ENCODE measurements around the gene OXSR1. TPM values are rescaled to one million over a fixed set of nuclear protein-coding genes. Genes with fewer than 3 reads are reported as not detected.

The OXSR1 gene
- total RNA-seq, 2 donors from 2014 or later, result 21.2 to 32.7 TPM

DNA sequence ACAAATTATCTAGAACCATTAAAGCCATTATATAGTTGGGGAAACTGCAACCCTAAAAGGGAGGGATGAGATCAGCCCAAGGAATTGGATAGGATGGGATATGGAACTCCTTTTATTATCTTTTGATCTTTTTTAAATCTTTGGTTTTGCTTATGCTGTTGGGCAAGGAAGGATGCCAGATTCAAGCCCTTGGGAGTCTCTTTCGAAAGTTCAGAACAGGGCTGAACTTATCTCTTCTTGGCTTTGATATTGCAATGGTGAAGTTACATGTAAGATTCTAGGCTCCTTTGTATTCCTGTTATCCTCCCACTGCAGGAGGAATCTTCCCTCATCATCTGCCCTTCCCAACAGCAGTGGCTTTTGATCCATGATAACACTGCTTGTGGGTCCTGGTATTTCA is 90.3 kb downstream of the OXSR1 start:
- intact Hi-C loops (cut with DNase I), result no loop called here
- Histone ChIP-seq H3K36me3 (peaks cover 0 to 6% of the 10 kb centered on the region in 2 donors), H3K4me1 (replicated peaks) (no peaks in the 10 kb centered on the region), H3K9me3 (no peaks in the 10 kb centered on the region), H3K4me3 (no peak overlapping the region), H3K27me3 (replicated peaks; ENCODE audit: insufficient read depth) (no peaks in the 10 kb centered on the region), H3K27ac (no peak overlapping the region)
- 83% methylated on average over 1 of the region's 1 CpG for WGBS
- no peak for DNase-seq (ENCODE audit: low spot score)
- TF ChIP-seq POLR2AphosphoS5 (IDR thresholded peaks at IDR 0.05) (no peak), POLR2A (IDR thresholded peaks at IDR 0.05) (no peak)
- TF ChIP-seq, protein P1, sequence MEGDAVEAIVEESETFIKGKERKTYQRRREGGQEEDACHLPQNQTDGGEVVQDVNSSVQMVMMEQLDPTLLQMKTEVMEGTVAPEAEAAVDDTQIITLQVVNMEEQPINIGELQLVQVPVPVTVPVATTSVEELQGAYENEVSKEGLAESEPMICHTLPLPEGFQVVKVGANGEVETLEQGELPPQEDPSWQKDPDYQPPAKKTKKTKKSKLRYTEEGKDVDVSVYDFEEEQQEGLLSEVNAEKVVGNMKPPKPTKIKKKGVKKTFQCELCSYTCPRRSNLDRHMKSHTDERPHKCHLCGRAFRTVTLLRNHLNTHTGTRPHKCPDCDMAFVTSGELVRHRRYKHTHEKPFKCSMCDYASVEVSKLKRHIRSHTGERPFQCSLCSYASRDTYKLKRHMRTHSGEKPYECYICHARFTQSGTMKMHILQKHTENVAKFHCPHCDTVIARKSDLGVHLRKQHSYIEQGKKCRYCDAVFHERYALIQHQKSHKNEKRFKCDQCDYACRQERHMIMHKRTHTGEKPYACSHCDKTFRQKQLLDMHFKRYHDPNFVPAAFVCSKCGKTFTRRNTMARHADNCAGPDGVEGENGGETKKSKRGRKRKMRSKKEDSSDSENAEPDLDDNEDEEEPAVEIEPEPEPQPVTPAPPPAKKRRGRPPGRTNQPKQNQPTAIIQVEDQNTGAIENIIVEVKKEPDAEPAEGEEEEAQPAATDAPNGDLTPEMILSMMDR (IDR thresholded peaks at IDR 0.05), result no peak

DNA sequence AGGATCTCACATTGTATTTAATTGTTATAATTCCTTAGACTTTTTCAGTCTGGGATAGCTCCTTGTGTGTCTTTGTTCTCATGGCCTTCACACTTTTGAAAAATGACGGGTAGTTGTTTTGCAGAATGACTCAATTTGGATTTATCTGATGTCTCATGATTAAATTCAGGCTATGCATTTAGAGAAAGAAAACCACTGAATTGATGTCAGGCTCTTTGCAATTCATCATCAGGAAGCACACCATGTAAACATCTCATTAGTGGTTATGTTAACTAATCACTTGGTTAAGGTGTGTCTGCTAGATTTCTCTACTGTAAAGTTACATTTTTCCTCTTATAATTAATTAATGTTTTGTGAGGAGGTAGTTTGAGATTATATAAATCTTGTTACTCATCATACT is 92.2 kb downstream of the OXSR1 start:
- TF ChIP-seq POLR2AphosphoS5 (IDR thresholded peaks at IDR 0.05) (no peak), POLR2A (IDR thresholded peaks at IDR 0.05) (no peak)
- TF ChIP-seq, protein P1 (IDR thresholded peaks at IDR 0.05), result no peak
- Histone ChIP-seq H3K4me1 (replicated peaks) (no peaks in the 10 kb centered on the region), H3K27me3 (replicated peaks; ENCODE audit: insufficient read depth) (no peaks in the 10 kb centered on the region), H3K36me3 (peaks cover 0 to 5% of the 10 kb centered on the region in 2 donors), H3K9me3 (no peaks in the 10 kb centered on the region), H3K27ac (no peak overlapping the region), H3K4me3 (no peak overlapping the region)
- intact Hi-C loops (cut with DNase I), result no loop called here
- 67% methylated on average over 1 of the region's 1 CpG for WGBS
- no peak for DNase-seq (ENCODE audit: low spot score)

DNA sequence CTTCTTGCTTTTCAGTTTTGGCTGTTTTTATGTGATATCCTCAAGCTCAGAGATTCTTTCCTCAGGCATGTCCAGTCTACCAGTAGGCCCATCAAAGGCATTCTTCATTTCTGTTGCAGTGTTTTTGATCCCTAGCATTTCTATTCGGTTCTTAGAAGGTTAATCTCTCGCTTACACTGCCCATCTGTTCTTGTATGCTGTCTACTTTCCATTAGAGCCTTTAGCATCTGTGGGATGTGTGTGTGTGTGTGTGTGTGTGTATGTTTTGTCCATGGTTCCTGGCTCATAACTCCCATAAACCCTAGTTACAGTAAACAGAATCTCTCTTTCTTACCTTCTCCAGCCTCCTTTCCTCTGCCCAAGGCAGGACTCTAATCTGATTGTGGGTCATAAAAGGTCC is 95.1 kb downstream of the OXSR1 start:
- Histone ChIP-seq H3K27ac (no peak overlapping the region), H3K4me3 (no peak overlapping the region), H3K9me3 (no peaks in the 10 kb centered on the region), H3K4me1 (replicated peaks) (no peaks in the 10 kb centered on the region), H3K36me3 (no peaks in the 10 kb centered on the region), H3K27me3 (replicated peaks; ENCODE audit: insufficient read depth) (no peaks in the 10 kb centered on the region)
- WGBS, result 95% methylated on average over 2 of the region's 2 CpGs
- TF ChIP-seq, protein P1 (IDR thresholded peaks at IDR 0.05), result no peak
- TF ChIP-seq POLR2A (IDR thresholded peaks at IDR 0.05), result no peak
- TF ChIP-seq POLR2AphosphoS5 (IDR thresholded peaks at IDR 0.05), result no peak
- DNase-seq (ENCODE audit: low spot score), result no peak
- intact Hi-C loops (cut with DNase I), result no loop called here

DNA sequence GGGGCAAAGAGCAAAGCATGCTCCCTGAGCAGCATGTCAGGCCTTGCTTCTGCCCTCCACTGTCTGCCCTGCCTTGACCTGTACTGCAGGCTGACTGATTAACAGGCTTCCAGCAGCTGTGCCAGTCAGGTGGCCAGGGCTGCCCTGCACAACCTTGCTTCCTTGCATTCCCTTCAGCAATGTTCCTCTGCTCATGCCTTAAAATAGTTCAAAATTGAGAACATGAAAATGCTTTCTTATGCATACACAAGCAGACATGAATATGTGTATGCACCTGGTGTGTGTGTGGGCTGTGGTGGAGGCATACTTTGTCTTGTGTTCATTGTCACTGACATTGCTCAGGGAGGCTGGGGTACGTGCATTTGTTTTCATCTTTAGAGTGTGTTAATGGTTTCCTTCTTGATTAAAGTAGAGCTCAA is 99.0 kb downstream of the OXSR1 start:
- Histone ChIP-seq H3K4me1 (replicated peaks) (no peaks in the 10 kb centered on the region), H3K36me3 (no peaks in the 10 kb centered on the region), H3K4me3 (no peak overlapping the region), H3K27ac (no peak overlapping the region), H3K27me3 (replicated peaks; ENCODE audit: insufficient read depth) (no peaks in the 10 kb centered on the region), H3K9me3 (no peaks in the 10 kb centered on the region)
- no peak for DNase-seq (ENCODE audit: low spot score)
- 0% methylated on average over 1 of the region's 1 CpG for WGBS
- no peak for TF ChIP-seq POLR2A (IDR thresholded peaks at IDR 0.05)
- TF ChIP-seq, protein P1 (IDR thresholded peaks at IDR 0.05), result no peak
- no peak for TF ChIP-seq POLR2AphosphoS5 (IDR thresholded peaks at IDR 0.05)
- intact Hi-C loops (cut with DNase I), result no loop called here

DNA sequence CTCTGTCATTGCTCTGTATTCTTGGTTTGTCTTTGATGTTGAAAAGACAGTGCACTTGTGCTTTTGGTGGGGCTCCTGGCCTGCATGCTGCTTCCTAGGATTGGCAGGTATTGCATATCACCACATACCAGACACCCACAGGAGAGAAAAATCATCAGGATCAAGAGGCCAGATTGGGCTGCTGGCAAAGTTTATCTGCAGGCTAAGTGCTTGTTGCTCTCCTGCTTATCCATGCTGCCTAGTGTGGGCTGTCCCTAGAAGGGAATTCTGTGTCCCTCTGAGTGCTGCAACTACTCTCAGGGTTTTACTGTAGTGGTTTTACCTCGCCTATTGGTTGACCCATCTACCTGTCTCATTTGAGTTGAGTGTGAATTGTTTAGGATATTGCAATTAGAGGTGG is 99.4 kb downstream of the OXSR1 start:
- Histone ChIP-seq H3K4me3 (no peak overlapping the region), H3K36me3 (no peaks in the 10 kb centered on the region), H3K27ac (no peak overlapping the region), H3K4me1 (replicated peaks) (no peaks in the 10 kb centered on the region), H3K27me3 (replicated peaks; ENCODE audit: insufficient read depth) (no peaks in the 10 kb centered on the region), H3K9me3 (no peaks in the 10 kb centered on the region)
- no peak for TF ChIP-seq POLR2AphosphoS5 (IDR thresholded peaks at IDR 0.05)
- TF ChIP-seq POLR2A (IDR thresholded peaks at IDR 0.05), result no peak
- TF ChIP-seq, protein P1 (IDR thresholded peaks at IDR 0.05), result no peak
- no peak for DNase-seq (ENCODE audit: low spot score)
- 82% methylated on average over 1 of the region's 1 CpG for WGBS
- intact Hi-C loops (cut with DNase I), result no loop called here
